ENCODE results near the gene ALK.

Gene ALK

DNA sequence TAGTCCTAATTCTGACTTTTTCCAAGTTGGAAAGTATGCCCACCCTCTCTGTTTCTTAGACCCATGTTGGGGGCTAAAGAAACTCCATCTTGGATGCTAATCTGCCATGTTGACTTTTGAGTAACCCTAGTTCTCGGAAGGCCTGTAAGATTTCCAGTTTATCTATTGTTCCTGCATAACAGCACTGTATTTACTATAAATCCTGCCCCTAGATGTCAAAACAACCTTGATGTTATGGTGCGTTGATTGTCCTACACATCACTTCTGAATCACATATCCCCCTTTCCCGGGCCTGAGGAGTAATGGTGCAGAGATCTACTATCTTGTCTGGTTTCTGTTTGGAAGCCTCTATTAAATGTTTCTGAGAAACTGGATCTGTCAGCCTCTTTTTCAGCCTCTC lies 116.7 kb downstream of the ALK start:
- ChIA-PET POLR2A (no interaction called here), CTCF (no interaction called here)
- Histone ChIP-seq H3K27ac (ENCODE audit: extremely low read depth, low read depth, low read length) (no peak overlapping the region), H3K9me3 (ENCODE audit: control insufficient read depth, insufficient read depth, low read depth, low read length) (no peaks in the 10 kb centered on the region), H3K36me3 (ENCODE audit: control insufficient read depth in 2 of 2, insufficient read depth in 1 of 2, low read length in 2 of 2) (no peaks in the 10 kb centered on the region), H3K4me1 (ENCODE audit: control insufficient read depth, insufficient read depth, low read length) (no peaks in the 10 kb centered on the region), H3K4me3 (ENCODE audit: low read depth, low read length) (no peak overlapping the region)
- no peak for TF ChIP-seq ZNF549 (tag by site-specific recombination; IDR thresholded peaks at IDR 0.05)
- TF ChIP-seq ZIC2 (tag by site-specific recombination; IDR thresholded peaks at IDR 0.05): no peak
- TF ChIP-seq, protein P1, sequence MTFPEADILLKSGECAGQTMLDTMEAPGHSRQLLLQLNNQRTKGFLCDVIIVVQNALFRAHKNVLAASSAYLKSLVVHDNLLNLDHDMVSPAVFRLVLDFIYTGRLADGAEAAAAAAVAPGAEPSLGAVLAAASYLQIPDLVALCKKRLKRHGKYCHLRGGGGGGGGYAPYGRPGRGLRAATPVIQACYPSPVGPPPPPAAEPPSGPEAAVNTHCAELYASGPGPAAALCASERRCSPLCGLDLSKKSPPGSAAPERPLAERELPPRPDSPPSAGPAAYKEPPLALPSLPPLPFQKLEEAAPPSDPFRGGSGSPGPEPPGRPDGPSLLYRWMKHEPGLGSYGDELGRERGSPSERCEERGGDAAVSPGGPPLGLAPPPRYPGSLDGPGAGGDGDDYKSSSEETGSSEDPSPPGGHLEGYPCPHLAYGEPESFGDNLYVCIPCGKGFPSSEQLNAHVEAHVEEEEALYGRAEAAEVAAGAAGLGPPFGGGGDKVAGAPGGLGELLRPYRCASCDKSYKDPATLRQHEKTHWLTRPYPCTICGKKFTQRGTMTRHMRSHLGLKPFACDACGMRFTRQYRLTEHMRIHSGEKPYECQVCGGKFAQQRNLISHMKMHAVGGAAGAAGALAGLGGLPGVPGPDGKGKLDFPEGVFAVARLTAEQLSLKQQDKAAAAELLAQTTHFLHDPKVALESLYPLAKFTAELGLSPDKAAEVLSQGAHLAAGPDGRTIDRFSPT (tag by site-specific recombination; IDR thresholded peaks at IDR 0.05): no peak
- TF ChIP-seq, protein P2, sequence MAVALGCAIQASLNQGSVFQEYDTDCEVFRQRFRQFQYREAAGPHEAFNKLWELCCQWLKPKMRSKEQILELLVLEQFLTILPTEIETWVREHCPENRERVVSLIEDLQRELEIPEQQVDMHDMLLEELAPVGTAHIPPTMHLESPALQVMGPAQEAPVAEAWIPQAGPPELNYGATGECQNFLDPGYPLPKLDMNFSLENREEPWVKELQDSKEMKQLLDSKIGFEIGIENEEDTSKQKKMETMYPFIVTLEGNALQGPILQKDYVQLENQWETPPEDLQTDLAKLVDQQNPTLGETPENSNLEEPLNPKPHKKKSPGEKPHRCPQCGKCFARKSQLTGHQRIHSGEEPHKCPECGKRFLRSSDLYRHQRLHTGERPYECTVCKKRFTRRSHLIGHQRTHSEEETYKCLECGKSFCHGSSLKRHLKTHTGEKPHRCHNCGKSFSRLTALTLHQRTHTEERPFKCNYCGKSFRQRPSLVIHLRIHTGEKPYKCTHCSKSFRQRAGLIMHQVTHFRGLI (tag by site-specific recombination; IDR thresholded peaks at IDR 0.05): no peak
- TF ChIP-seq ZNF76 (tag by site-specific recombination; IDR thresholded peaks at IDR 0.05; ENCODE audit: borderline replicate concordance, low read depth): no peak
- TF ChIP-seq, protein P3, sequence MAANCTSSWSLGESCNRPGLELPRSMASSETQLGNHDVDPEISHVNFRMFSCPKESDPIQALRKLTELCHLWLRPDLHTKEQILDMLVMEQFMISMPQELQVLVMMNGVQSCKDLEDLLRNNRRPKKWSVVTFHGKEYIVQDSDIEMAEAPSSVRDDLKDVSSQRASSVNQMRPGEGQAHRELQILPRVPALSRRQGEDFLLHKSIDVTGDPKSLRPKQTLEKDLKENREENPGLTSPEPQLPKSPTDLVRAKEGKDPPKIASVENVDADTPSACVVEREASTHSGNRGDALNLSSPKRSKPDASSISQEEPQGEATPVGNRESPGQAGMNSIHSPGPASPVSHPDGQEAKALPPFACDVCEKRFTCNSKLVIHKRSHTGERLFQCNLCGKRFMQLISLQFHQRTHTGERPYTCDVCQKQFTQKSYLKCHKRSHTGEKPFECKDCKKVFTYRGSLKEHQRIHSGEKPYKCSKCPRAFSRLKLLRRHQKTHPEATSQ (tag by site-specific recombination; IDR thresholded peaks at IDR 0.05): no peak
- no peak for TF ChIP-seq ZFHX2 (tag by site-specific recombination; conservative IDR thresholded peaks at IDR 0.05)
- TF ChIP-seq ZSCAN16 (tag by site-specific recombination; IDR thresholded peaks at IDR 0.05): no peak
- TF ChIP-seq, protein P4, sequence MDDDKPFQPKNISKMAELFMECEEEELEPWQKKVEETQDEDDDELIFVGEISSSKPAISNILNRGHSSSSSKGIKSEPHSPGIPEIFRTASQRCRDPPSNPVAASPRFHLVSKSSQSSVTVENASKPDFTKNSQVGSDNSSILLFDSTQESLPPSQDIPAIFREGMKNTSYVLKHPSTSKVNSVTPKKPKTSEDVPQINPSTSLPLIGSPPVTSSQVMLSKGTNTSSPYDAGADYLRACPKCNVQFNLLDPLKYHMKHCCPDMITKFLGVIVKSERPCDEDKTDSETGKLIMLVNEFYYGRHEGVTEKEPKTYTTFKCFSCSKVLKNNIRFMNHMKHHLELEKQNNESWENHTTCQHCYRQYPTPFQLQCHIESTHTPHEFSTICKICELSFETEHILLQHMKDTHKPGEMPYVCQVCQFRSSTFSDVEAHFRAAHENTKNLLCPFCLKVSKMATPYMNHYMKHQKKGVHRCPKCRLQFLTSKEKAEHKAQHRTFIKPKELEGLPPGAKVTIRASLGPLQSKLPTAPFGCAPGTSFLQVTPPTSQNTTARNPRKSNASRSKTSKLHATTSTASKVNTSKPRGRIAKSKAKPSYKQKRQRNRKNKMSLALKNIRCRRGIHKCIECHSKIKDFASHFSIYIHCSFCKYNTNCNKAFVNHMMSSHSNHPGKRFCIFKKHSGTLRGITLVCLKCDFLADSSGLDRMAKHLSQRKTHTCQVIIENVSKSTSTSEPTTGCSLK (tag by site-specific recombination; IDR thresholded peaks at IDR 0.05): no peak
- TF ChIP-seq MYNN (tag by site-specific recombination; IDR thresholded peaks at IDR 0.05; ENCODE audit: borderline replicate concordance): no peak
- no peak for TF ChIP-seq OSR2 (tag by site-specific recombination; IDR thresholded peaks at IDR 0.05)
- TF ChIP-seq ZEB2 (tag by site-specific recombination; IDR thresholded peaks at IDR 0.05): no peak

DNA sequence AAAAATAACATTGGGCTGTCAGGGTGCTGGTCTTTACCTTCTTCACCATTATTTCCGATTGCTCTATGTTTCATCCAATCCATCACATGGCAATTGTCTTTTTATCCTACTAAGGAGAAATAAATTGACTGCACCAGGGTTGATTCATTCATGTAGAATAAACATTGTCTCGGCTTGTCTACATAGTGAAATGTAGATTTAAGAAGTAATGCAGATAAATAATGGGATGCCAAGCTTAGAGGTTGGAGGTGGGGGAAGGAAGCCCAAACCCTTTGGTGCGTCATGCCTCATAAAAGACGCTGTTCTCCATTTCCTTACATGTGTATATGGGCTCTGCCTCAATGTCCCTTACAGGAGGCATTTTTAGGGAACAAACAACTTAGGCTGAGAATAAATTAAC lies 117.8 kb downstream of the ALK start:
- H3K36me3 ChIP-seq (ENCODE audit: control insufficient read depth in 2 of 2, insufficient read depth in 1 of 2, low read length in 2 of 2): no peaks in the 10 kb centered on the region
- ChIA-PET POLR2A (no interaction called here), CTCF (interaction anchor here (0.6 kb wide), 1 partner anchor 39 kb away, joined by 3 read pairs; no protein-coding TSS in a partner anchor)
- no peak overlapping the region for H3K4me3 ChIP-seq (ENCODE audit: low read depth, low read length)
- H3K9me3 ChIP-seq (ENCODE audit: control insufficient read depth, insufficient read depth, low read depth, low read length): no peaks in the 10 kb centered on the region
- H3K4me1 ChIP-seq (ENCODE audit: control insufficient read depth, insufficient read depth, low read length): no peaks in the 10 kb centered on the region
- H3K27ac ChIP-seq (ENCODE audit: extremely low read depth, low read depth, low read length): no peak overlapping the region
- TF ChIP-seq GFI1B (tag by site-specific recombination; IDR thresholded peaks at IDR 0.05) (no peak), SP3 (tag by site-specific recombination; IDR thresholded peaks at IDR 0.05) (no peak), ZNF175 (tag by site-specific recombination; IDR thresholded peaks at IDR 0.05) (no peak)

DNA sequence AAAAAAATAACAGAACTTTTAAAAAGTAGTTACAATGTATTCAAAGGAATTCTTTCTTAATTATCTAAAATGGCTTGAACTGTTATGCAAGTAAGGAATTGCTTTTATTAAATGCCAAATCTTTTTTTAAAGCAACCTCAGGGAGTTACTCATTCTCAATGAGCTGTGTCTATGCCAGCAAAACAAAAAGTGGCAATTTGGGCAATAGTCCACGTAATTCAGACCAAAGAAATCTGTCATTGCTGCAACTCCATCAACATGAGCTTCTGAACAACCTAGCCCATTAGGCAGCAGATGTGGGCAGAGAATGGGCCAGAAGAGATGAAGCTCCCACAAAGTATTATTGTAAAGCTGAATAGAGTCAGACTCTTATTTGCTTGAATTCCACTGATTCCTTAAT lies 118.4 kb downstream of the ALK start:
- Histone ChIP-seq H3K4me1 (ENCODE audit: control insufficient read depth, insufficient read depth, low read length) (no peaks in the 10 kb centered on the region), H3K27ac (ENCODE audit: extremely low read depth, low read depth, low read length) (no peak overlapping the region), H3K4me3 (ENCODE audit: low read depth, low read length) (no peak overlapping the region), H3K9me3 (ENCODE audit: control insufficient read depth, insufficient read depth, low read depth, low read length) (no peaks in the 10 kb centered on the region), H3K36me3 (ENCODE audit: control insufficient read depth in 2 of 2, insufficient read depth in 1 of 2, low read length in 2 of 2) (no peaks in the 10 kb centered on the region)
- POLR2A ChIA-PET: no interaction called here
- CTCF ChIA-PET: no interaction called here
- TF ChIP-seq, protein P5, sequence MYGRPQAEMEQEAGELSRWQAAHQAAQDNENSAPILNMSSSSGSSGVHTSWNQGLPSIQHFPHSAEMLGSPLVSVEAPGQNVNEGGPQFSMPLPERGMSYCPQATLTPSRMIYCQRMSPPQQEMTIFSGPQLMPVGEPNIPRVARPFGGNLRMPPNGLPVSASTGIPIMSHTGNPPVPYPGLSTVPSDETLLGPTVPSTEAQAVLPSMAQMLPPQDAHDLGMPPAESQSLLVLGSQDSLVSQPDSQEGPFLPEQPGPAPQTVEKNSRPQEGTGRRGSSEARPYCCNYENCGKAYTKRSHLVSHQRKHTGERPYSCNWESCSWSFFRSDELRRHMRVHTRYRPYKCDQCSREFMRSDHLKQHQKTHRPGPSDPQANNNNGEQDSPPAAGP (tag by site-specific recombination; IDR thresholded peaks at IDR 0.05): no peak
- TF ChIP-seq, protein P6, sequence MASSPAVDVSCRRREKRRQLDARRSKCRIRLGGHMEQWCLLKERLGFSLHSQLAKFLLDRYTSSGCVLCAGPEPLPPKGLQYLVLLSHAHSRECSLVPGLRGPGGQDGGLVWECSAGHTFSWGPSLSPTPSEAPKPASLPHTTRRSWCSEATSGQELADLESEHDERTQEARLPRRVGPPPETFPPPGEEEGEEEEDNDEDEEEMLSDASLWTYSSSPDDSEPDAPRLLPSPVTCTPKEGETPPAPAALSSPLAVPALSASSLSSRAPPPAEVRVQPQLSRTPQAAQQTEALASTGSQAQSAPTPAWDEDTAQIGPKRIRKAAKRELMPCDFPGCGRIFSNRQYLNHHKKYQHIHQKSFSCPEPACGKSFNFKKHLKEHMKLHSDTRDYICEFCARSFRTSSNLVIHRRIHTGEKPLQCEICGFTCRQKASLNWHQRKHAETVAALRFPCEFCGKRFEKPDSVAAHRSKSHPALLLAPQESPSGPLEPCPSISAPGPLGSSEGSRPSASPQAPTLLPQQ (tag by site-specific recombination; IDR thresholded peaks at IDR 0.05): no peak
- TF ChIP-seq OSR2 (tag by site-specific recombination; IDR thresholded peaks at IDR 0.05) (no peak), ZNF404 (tag by site-specific recombination; IDR thresholded peaks at IDR 0.05) (no peak), ZNF239 (tag by site-specific recombination; IDR thresholded peaks at IDR 0.05) (no peak), ZNF37A (tag by site-specific recombination; IDR thresholded peaks at IDR 0.05) (no peak), ZNF610 (tag by site-specific recombination; IDR thresholded peaks at IDR 0.05; ENCODE audit: borderline replicate concordance) (no peak)
- TF ChIP-seq, protein P7, sequence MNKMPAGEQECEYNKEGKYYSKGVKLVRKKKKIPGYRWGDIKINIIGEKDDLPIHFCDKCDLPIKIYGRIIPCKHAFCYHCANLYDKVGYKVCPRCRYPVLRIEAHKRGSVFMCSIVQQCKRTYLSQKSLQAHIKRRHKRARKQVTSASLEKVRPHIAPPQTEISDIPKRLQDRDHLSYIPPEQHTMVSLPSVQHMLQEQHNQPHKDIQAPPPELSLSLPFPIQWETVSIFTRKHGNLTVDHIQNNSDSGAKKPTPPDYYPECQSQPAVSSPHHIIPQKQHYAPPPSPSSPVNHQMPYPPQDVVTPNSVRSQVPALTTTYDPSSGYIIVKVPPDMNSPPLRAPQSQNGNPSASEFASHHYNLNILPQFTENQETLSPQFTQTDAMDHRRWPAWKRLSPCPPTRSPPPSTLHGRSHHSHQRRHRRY (tag by site-specific recombination; IDR thresholded peaks at IDR 0.05): no peak

Data from HEK293 (cell line).